Epithelial cell of esophagus (primary cell): ENCODE data around the gene POC1A.
"Not testable (repeated sequence)": the region's sequence is repeated elsewhere in the genome, so short reads cannot be mapped to it uniquely, and the experiment has no call there.

Source experiments
- DNase-seq: peaks from one replicate; pipeline ENCODE4 v3.0.0; 2010; ENCODE audit warnings: low read depth
- H3K4me3 ChIP-seq: 2 replicates; pipeline ENCODE4 v1.5.1; 2011; ENCODE audit warnings: mild to moderate bottlenecking, low read length, control low read depth
- CTCF ChIP-seq: IDR thresholded peaks from 2 replicates; pipeline ENCODE4 v1.5.1; 2011; ENCODE audit warnings: low read depth, mild to moderate bottlenecking, low read length, control low read depth, inconsistent platforms; ENCODE audit not compliant: insufficient read depth; ENCODE audit errors: missing control alignments

The POC1A gene

GRCh38 chr3:52046902-52047239 is 107.4 kb downstream of the POC1A start:
- TF ChIP-seq CTCF: no peak
- peak overlapping the region; percentile 20 for H3K4me3 ChIP-seq
- no peak for DNase-seq

DNA sequence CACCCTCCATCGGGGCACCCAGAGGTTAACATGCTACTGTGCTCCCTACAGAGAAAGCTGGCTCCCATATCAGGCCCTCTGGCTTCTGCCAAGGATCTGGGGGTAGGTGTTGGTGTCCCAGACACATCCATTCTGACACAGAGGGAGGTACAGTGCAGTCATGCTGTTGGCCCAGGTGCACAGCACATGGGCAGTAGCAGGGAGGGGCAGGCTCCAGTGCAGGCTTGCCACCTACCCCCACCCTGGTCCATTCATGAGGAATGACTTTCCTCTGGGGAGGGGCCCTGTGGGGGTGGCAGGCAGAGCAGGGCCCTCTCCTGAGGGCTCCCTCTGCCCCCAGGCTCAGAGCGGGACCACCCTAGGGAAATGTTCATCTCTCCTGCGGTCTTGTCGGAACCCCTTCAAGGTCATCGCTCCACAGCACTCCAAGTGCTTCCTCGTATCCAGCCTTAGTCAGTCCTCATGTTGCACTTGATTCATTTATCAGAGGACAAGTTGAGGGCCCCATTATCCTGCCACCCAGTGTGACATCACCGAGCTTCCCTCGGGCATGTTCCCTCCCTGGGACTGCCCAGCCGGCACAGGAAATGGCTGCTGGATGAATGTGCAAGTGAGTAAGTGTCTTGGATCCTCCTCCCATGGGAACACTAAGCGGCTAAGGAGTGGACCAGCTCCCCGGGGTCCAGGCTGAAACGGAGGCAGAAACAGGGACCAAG is 107.9 kb downstream of the POC1A start:
- no peak for TF ChIP-seq CTCF
- DNase-seq: peak; percentile 100
- peak overlapping the region; percentile 20 for H3K4me3 ChIP-seq

GRCh38 chr3:52044869-52045619 is 109.2 kb downstream of the POC1A start:
- no peak for TF ChIP-seq CTCF
- H3K4me3 ChIP-seq: no peak overlapping the region
- DNase-seq: no peak

- no peak for TF ChIP-seq CTCF
- H3K4me3 ChIP-seq: no peak overlapping the region
- no peak for DNase-seq
These were observed 110.5 kb downstream of the POC1A start for GRCh38 chr3:52043750-52044149.

DNA sequence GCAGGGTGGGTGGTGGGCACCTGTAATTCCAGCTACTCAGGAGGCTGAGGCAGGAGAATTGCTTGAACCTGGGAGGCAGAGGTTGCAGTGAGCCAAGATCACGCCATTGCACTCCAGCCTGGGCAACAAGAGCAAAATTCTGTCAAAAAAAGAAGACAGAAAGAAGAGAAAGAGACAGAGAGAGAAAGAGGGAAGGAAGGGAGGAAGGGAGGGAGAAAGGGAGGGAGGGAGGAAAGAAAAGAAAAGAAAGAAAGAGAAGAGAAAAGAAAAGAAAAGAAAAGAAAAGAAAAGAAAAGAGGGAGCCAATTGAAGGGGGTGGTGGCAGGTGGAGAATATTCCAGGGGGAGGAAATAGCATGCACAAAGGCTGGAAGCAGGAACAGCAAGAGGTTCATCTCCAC is 111.2 kb downstream of the POC1A start:
- DNase-seq, H3K4me3 ChIP-seq: not testable (repeated sequence)

DNA sequence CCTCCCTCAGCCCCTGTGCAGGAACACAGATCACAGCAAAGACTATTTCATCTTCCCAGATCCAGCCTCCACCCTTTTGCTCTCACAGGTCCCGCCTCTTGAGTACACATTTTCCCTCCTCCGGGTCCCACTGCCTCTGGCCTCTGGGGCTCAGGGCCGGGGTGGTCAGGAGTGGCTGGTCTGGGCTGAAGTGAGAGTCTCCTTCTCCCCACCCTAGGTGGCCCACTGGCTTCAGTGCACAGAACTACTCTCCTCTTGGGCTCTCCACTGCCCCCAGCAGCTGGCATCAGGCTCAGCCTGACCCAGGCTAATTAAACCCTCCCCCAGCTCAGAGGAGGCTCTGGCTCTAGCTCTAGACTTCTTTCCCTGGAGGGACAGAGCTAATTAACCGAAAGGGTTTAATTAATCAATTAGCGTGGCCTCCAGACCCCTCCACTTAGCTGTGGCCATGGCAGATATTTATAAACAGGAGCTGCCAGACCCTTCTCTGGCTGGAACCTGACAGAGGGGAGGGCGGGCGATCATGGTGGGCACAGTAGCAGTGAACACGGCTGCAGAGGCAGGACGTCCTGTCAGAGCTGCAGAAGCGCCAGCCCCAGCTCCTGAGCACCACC is 113.0 kb downstream of the POC1A start:
- H3K4me3 ChIP-seq: no peak overlapping the region
- TF ChIP-seq CTCF: peak; percentile 38
- no peak for DNase-seq

DNA sequence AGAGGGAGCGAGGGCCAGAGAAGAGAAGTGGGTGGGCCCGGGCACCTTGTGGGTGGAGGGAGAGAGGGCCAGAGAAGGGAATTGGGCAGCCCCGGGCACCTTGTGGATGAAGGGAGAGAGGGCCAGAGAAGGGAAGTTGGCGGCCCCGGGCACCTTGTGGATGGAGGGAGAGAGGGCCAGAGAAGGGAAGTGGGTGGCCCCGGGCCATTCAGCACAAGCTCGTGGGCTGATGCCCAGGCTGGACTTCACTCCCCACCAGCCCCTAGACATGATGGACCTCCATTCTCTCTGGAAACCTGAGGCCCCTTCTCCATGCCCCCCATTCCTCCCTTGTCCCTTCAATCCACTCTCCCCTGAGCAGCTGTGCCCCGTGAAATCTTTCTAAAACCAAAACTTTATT is 113.6 kb downstream of the POC1A start:
- no peak for TF ChIP-seq CTCF
- no peak overlapping the region for H3K4me3 ChIP-seq
- DNase-seq: no peak
